Gastroesophageal sphincter (tissue), 3 donors: ENCODE measurements around the gene LRP1B.

Source experiments
- POLR2A ChIP-seq, 2 donors: fragments of 450-650 bp; IDR thresholded peaks; one replicate each; pipeline ENCODE4 v1.6.1; 2017; ENCODE audit warnings: antibody characterized with exemption in 2 of 2, mild to moderate bottlenecking in 2 of 2, moderate library complexity in 1 of 2
- POLR2AphosphoS5 ChIP-seq: sonication (generic); formaldehyde crosslinking; IDR thresholded peaks from one replicate; pipeline ENCODE4 v1.6.1; 2017; ENCODE audit warnings: antibody characterized with exemption
- TF ChIP-seq, protein P1 (sequence below), 4 experiments: fragments of 200-600 bp in 2 of 4; fragments of 450-650 bp in 2 of 4; sonication (generic) in 1 of 4; IDR thresholded peaks; one replicate each; pipeline ENCODE4 v1.5.1; 2017 to 2019; ENCODE audit warnings: antibody characterized with exemption in 4 of 4, mild to moderate bottlenecking in 2 of 4, moderate library complexity in 2 of 4

DNA sequence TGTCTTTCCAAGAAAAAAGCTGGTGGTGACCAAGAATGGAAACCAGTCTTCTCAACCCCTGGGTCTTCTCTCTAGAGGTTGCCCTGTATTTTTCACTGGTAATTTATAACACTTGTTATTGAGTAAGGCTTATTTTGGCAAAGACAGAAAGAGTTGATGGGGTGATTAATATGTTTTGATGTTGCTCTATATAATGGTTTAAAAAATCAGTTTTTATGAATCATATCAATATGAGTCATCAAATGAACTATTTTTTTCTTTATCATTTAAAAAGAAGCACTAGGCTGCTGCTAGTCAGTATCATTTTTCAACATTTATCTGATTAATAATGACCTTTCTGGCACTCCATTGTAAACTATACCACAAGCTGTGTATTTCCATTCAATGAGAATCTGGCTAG is 1142.2 kb downstream of the LRP1B start:
- TF ChIP-seq, protein P1, sequence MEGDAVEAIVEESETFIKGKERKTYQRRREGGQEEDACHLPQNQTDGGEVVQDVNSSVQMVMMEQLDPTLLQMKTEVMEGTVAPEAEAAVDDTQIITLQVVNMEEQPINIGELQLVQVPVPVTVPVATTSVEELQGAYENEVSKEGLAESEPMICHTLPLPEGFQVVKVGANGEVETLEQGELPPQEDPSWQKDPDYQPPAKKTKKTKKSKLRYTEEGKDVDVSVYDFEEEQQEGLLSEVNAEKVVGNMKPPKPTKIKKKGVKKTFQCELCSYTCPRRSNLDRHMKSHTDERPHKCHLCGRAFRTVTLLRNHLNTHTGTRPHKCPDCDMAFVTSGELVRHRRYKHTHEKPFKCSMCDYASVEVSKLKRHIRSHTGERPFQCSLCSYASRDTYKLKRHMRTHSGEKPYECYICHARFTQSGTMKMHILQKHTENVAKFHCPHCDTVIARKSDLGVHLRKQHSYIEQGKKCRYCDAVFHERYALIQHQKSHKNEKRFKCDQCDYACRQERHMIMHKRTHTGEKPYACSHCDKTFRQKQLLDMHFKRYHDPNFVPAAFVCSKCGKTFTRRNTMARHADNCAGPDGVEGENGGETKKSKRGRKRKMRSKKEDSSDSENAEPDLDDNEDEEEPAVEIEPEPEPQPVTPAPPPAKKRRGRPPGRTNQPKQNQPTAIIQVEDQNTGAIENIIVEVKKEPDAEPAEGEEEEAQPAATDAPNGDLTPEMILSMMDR (IDR thresholded peaks at IDR 0.05) = no peak
- no peak for TF ChIP-seq POLR2A (IDR thresholded peaks at IDR 0.05)
- no peak for TF ChIP-seq POLR2AphosphoS5
